H9 (cell line): ENCODE results near the gene SSTR5. TPM values are rescaled to one million over a fixed set of nuclear protein-coding genes. Genes with fewer than 3 reads are reported as not detected.

ENCODE experiments used
- DNase-seq: peaks from one replicate; pipeline ENCODE4 v3.0.0-alpha.2; 2017
- H2AFZ ChIP-seq: one replicate; pipeline ENCODE4 v1.6.1; 2013; ENCODE audit warnings: mild to moderate bottlenecking, low read length, control low read depth, moderate library complexity
- H2AK5ac ChIP-seq: 2 replicates; pipeline ENCODE4 v1.6.1; 2013; ENCODE audit warnings: low read length, control low read depth, mixed read lengths; ENCODE audit not compliant: insufficient read length
- H2BK120ac ChIP-seq: one replicate; pipeline ENCODE4 v1.6.1; 2013; ENCODE audit warnings: low read depth, mild to moderate bottlenecking, low read length, control low read depth, inconsistent platforms; ENCODE audit not compliant: poor library complexity, severe bottlenecking
- H2BK12ac ChIP-seq: 2 replicates; pipeline ENCODE4 v1.6.1; 2013; ENCODE audit warnings: low read length, control low read depth, mixed read lengths, low read depth; ENCODE audit not compliant: insufficient read length
- H2BK15ac ChIP-seq: 2 replicates; pipeline ENCODE4 v1.6.1; 2013; ENCODE audit warnings: low read depth, low read length, control low read depth
- H2BK20ac ChIP-seq: one replicate; pipeline ENCODE4 v1.6.1; 2013; ENCODE audit warnings: low read depth, mild to moderate bottlenecking, low read length, control low read depth, inconsistent platforms; ENCODE audit not compliant: poor library complexity, severe bottlenecking
- H2BK5ac ChIP-seq: 2 replicates; pipeline ENCODE4 v1.6.1; 2013; ENCODE audit warnings: low read length, control low read depth, mixed read lengths; ENCODE audit not compliant: insufficient read length
- H3K14ac ChIP-seq: 2 replicates; pipeline ENCODE4 v1.6.1; 2013; ENCODE audit warnings: low read length, control low read depth; ENCODE audit not compliant: insufficient read depth
- H3K18ac ChIP-seq: 2 replicates; pipeline ENCODE4 v1.6.1; 2013; ENCODE audit warnings: low read depth, mild to moderate bottlenecking, mixed read lengths, low read length, control low read depth; ENCODE audit not compliant: insufficient read length
- H3K23ac ChIP-seq: 2 replicates; pipeline ENCODE4 v1.6.1; 2013; ENCODE audit warnings: low read length, control low read depth, mixed read lengths, low read depth; ENCODE audit not compliant: insufficient read length
- H3K23me2 ChIP-seq: 2 replicates; pipeline ENCODE4 v1.6.1; 2013; ENCODE audit warnings: low read depth, mild to moderate bottlenecking, mixed read lengths, low read length, control low read depth; ENCODE audit not compliant: insufficient read length, poor library complexity, severe bottlenecking
- H3K27ac ChIP-seq: 2 replicates; pipeline ENCODE4 v1.5.1; 2013; ENCODE audit warnings: low read length, control low read depth, mixed read lengths, low read depth; ENCODE audit not compliant: insufficient read length
- H3K27me3 ChIP-seq: 2 replicates; pipeline ENCODE4 v1.6.1; 2013; ENCODE audit warnings: low read length, control low read depth, inconsistent platforms; ENCODE audit not compliant: insufficient read depth
- H3K4ac ChIP-seq: 2 replicates; pipeline ENCODE4 v1.6.1; 2013; ENCODE audit warnings: low read depth, mild to moderate bottlenecking, control low read depth, inconsistent platforms, low read length, moderate library complexity
- H3K4me1 ChIP-seq: 2 replicates; pipeline ENCODE4 v1.6.1; 2013; ENCODE audit warnings: low read length, control low read depth, inconsistent platforms; ENCODE audit not compliant: insufficient read depth
- H3K4me2 ChIP-seq: 2 replicates; pipeline ENCODE4 v1.6.1; 2013; ENCODE audit warnings: low read length, control low read depth, mixed read lengths; ENCODE audit not compliant: insufficient read length, insufficient read depth
- H3K56ac ChIP-seq: 2 replicates; pipeline ENCODE4 v1.6.1; 2013; ENCODE audit warnings: low read depth, mild to moderate bottlenecking, mixed read lengths, low read length, control low read depth; ENCODE audit not compliant: insufficient read length
- H3K79me1 ChIP-seq: 2 replicates; pipeline ENCODE4 v1.6.1; 2013; ENCODE audit warnings: low read depth, mild to moderate bottlenecking, moderate library complexity, low read length, control low read depth, inconsistent platforms; ENCODE audit not compliant: insufficient read depth, poor library complexity, severe bottlenecking
- H3K79me2 ChIP-seq: 2 replicates; pipeline ENCODE4 v1.6.1; 2013; ENCODE audit warnings: low read length, control low read depth, inconsistent platforms; ENCODE audit not compliant: insufficient read depth
- H3K9ac ChIP-seq: 2 replicates; pipeline ENCODE4 v1.6.1; 2013; ENCODE audit warnings: low read length, control low read depth, mixed read lengths; ENCODE audit not compliant: insufficient read length; ENCODE audit errors: extremely low read depth
- H3K9me3 ChIP-seq: one replicate; pipeline ENCODE4 v1.6.1; 2013; ENCODE audit warnings: low read depth, low read length, inconsistent platforms; ENCODE audit not compliant: control insufficient read depth
- H3T11ph ChIP-seq: one replicate; pipeline ENCODE4 v1.6.1; 2013; ENCODE audit warnings: mild to moderate bottlenecking, low read length, control low read depth, inconsistent platforms
- H4K20me1 ChIP-seq: one replicate; pipeline ENCODE4 v1.6.1; 2013; ENCODE audit not compliant: control insufficient read depth, insufficient read length, insufficient read depth
- H4K5ac ChIP-seq: 2 replicates; pipeline ENCODE4 v1.6.1; 2013; ENCODE audit warnings: low read depth, mild to moderate bottlenecking, mixed read lengths, low read length, control low read depth; ENCODE audit not compliant: insufficient read length
- H4K8ac ChIP-seq: replicated peaks from 2 replicates; pipeline ENCODE4 v1.6.1; 2013; ENCODE audit warnings: low read length, control low read depth, mixed read lengths, low read depth; ENCODE audit not compliant: insufficient read length
- H4K91ac ChIP-seq: 2 replicates; pipeline ENCODE4 v1.6.1; 2013; ENCODE audit warnings: low read depth, mild to moderate bottlenecking, moderate library complexity, mixed read lengths, low read length, control low read depth; ENCODE audit not compliant: insufficient read length
- H3K27ac Mint-ChIP-seq, 3 experiments: 2 replicates in 2 of 3; 3 replicates in 1 of 3; pipeline ENCODE4 v1.8.0; 2020 to 2021; ENCODE audit warnings: mixed read lengths in 3 of 3, mild to moderate bottlenecking in 1 of 3, moderate library complexity in 1 of 3
- H3K27me3 Mint-ChIP-seq: 2 replicates; pipeline ENCODE4 v1.8.0; 2021; ENCODE audit warnings: low read depth, mild to moderate bottlenecking, moderate library complexity, mixed read lengths
- H3K36me3 Mint-ChIP-seq, 3 experiments: 2 replicates in 2 of 3; 3 replicates in 1 of 3; pipeline ENCODE4 v1.8.0; 2020 to 2021; ENCODE audit warnings: low read depth in 3 of 3, mixed read lengths in 3 of 3; ENCODE audit not compliant: insufficient read depth in 1 of 3
- H3K4me1 Mint-ChIP-seq, 2 experiments: 2 replicates each; pipeline ENCODE4 v1.8.0; 2020; ENCODE audit warnings: mixed read lengths in 2 of 2
- H3K4me3 Mint-ChIP-seq, 2 experiments: 2 replicates in 1 of 2; 3 replicates in 1 of 2; pipeline ENCODE4 v1.8.0; 2020 to 2021; ENCODE audit warnings: mild to moderate bottlenecking in 2 of 2, mixed read lengths in 2 of 2, moderate library complexity in 1 of 2
- H3K9me3 Mint-ChIP-seq, 2 experiments: 2 replicates in 1 of 2; 3 replicates in 1 of 2; pipeline ENCODE4 v1.8.0; 2020; ENCODE audit warnings: mild to moderate bottlenecking in 2 of 2, mixed read lengths in 2 of 2, moderate library complexity in 1 of 2
- WGBS: extraction: QIAGEN DNeasy Blood & Tissue Kit; methylation state at CpG from one replicate; pipeline ENCODE4 v1.1.7; 2013; ENCODE audit warnings: missing lambda C conversion rate, low lambda C conversion rate, mixed read lengths; ENCODE audit not compliant: insufficient read length; ENCODE audit errors: extremely low coverage; 5-methylcytosine and 5-hydroxymethylcytosine counted together
- total RNA-seq: library from RNA; stranded (reverse); gene quantifications from 2 replicates; pipeline ENCODE4 v1.2.1, GENCODE V29; 2021
- TF ChIP-seq, protein P1 (sequence below): fragments of 200-600 bp; sonication (generic); conservative IDR thresholded peaks from 3 replicates; pipeline ENCODE4 v1.8.0; 2021; ENCODE audit warnings: antibody characterized with exemption, mild to moderate bottlenecking

The SSTR5 gene
- total RNA-seq, 1 experiment from 2014 or later = 0.22 TPM

DNA sequence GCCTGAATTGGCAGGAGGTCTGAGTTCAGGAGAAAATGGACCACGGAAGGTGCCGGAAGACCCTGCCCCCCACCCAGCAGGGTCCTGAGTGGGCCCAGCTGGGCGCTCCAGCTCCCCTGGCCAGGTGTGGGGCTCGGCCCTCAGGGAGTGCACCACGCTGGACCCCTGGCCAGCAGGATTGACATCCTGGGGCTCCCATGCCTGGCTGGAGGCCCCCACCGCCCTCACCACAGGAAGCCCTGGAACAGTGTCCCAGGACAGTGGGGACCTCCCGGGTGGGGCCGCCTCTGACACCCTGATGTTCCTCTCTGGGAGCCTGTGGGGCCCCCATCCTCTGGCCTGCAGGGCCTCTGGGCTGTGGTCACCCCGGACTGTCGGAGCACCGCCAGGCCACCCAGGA, 52.2 kb downstream of the SSTR5 start:
- no peak overlapping the region for H2AK5ac ChIP-seq
- WGBS = no CpG with 5 or more reads among the region's 11 CpGs
- no peak overlapping the region for H3K56ac ChIP-seq
- H2BK120ac ChIP-seq = no peak overlapping the region
- H2BK20ac ChIP-seq = no peak overlapping the region
- no peak overlapping the region for H2AFZ ChIP-seq
- H4K8ac ChIP-seq = no peak overlapping the region
- no peak overlapping the region for H3K14ac ChIP-seq
- no peaks in the 10 kb centered on the region for H3K9me3 ChIP-seq
- H3T11ph ChIP-seq = no peak overlapping the region
- no peak overlapping the region for H2BK5ac ChIP-seq
- H3K27me3 ChIP-seq = no peaks in the 10 kb centered on the region
- no peaks in the 10 kb centered on the region for H4K20me1 ChIP-seq
- Mint-ChIP-seq H3K4me3 (no peak overlapping the region), H3K4me1 (peaks cover 0 to 7% of the 10 kb centered on the region in 2 experiments; a peak in 1 of 4 replicates), H3K27ac (no peak overlapping the region), H3K27me3 (peaks cover 2% of the 10 kb centered on the region; the same call in 1 of the 2 replicates), H3K36me3 (no peaks in the 10 kb centered on the region), H3K9me3 (no peaks in the 10 kb centered on the region)
- no peaks in the 10 kb centered on the region for H3K79me1 ChIP-seq
- H3K4ac ChIP-seq = no peak overlapping the region
- DNase-seq = no peak
- TF ChIP-seq, protein P1, sequence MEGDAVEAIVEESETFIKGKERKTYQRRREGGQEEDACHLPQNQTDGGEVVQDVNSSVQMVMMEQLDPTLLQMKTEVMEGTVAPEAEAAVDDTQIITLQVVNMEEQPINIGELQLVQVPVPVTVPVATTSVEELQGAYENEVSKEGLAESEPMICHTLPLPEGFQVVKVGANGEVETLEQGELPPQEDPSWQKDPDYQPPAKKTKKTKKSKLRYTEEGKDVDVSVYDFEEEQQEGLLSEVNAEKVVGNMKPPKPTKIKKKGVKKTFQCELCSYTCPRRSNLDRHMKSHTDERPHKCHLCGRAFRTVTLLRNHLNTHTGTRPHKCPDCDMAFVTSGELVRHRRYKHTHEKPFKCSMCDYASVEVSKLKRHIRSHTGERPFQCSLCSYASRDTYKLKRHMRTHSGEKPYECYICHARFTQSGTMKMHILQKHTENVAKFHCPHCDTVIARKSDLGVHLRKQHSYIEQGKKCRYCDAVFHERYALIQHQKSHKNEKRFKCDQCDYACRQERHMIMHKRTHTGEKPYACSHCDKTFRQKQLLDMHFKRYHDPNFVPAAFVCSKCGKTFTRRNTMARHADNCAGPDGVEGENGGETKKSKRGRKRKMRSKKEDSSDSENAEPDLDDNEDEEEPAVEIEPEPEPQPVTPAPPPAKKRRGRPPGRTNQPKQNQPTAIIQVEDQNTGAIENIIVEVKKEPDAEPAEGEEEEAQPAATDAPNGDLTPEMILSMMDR = no peak
- no peak overlapping the region for H2BK12ac ChIP-seq
- no peak overlapping the region for H3K4me2 ChIP-seq
- H4K91ac ChIP-seq = no peak overlapping the region
- no peak overlapping the region for H2BK15ac ChIP-seq
- H3K23me2 ChIP-seq = no peaks in the 10 kb centered on the region
- no peak overlapping the region for H3K18ac ChIP-seq
- no peak overlapping the region for H3K9ac ChIP-seq
- H4K5ac ChIP-seq = no peak overlapping the region
- no peak overlapping the region for H3K27ac ChIP-seq
- no peaks in the 10 kb centered on the region for H3K4me1 ChIP-seq
- no peaks in the 10 kb centered on the region for H3K79me2 ChIP-seq
- H3K23ac ChIP-seq = no peak overlapping the region
